ENCODE measurements around the gene PLEKHG4. TPM values are rescaled to one million over a fixed set of nuclear protein-coding genes. Genes with fewer than 3 reads are reported as not detected.

The PLEKHG4 gene
- 13.9 and 18.5 TPM in 2 replicates for total RNA-seq

- DNase-seq (ENCODE audit: low read depth) = peak; percentile 33
Observed at GRCh38 chr16:67279296-67280089, at the start of gene PLEKHG4. TSS of gene PLEKHG4 (plus strand) at chr16:67279532. CDS start at chr16:67280045, 513 bp downstream.

GRCh38 chr16:67229906-67230808, 49.2 kb upstream of the PLEKHG4 start:
- DNase-seq (ENCODE audit: low read depth) = no peak

GRCh38 chr16:67230809-67231660, 48.3 kb upstream of the PLEKHG4 start:
- no peak for DNase-seq (ENCODE audit: low read depth)

- DNase-seq (ENCODE audit: low read depth) = no peak
Observed at GRCh38 chr16:67233596-67233995, 45.7 kb upstream of the PLEKHG4 start.

- DNase-seq (ENCODE audit: low read depth) = no peak
Observed at GRCh38 chr16:67234180-67234597, 45.1 kb upstream of the PLEKHG4 start.

GRCh38 chr16:67235816-67236562, 43.3 kb upstream of the PLEKHG4 start:
- no peak for DNase-seq (ENCODE audit: low read depth)

- DNase-seq (ENCODE audit: low read depth) = no peak
Observed at GRCh38 chr16:67236563-67237395, 42.6 kb upstream of the PLEKHG4 start.

GRCh38 chr16:67237396-67238277, 41.7 kb upstream of the PLEKHG4 start:
- DNase-seq (ENCODE audit: low read depth) = no peak

- DNase-seq (ENCODE audit: low read depth) = no peak
Observed at GRCh38 chr16:67238278-67238575, 41.1 kb upstream of the PLEKHG4 start.

- no peak for DNase-seq (ENCODE audit: low read depth)
Observed at GRCh38 chr16:67238806-67239470, 40.4 kb upstream of the PLEKHG4 start.

- peak; percentile 20 for DNase-seq (ENCODE audit: low read depth)
Observed at GRCh38 chr16:67240506-67240905, 38.8 kb upstream of the PLEKHG4 start.

- DNase-seq (ENCODE audit: low read depth) = peak; percentile 85
Observed at GRCh38 chr16:67241008-67241900, 38.1 kb upstream of the PLEKHG4 start.

GRCh38 chr16:67242138-67242730, 37.1 kb upstream of the PLEKHG4 start:
- no peak for DNase-seq (ENCODE audit: low read depth)

GRCh38 chr16:67243481-67243880, 35.9 kb upstream of the PLEKHG4 start:
- no peak for DNase-seq (ENCODE audit: low read depth)

- DNase-seq (ENCODE audit: low read depth) = peak; percentile 69
Observed at GRCh38 chr16:67244387-67245185, 34.7 kb upstream of the PLEKHG4 start.

GRCh38 chr16:67245186-67245585, 34.1 kb upstream of the PLEKHG4 start:
- DNase-seq (ENCODE audit: low read depth) = no peak
